Mesothelial cell of epicardium (in vitro differentiated cells): ENCODE results near the gene ENPP6. TPM values are rescaled to one million over a fixed set of nuclear protein-coding genes. Genes with fewer than 3 reads are reported as not detected.

Experiments used
- DNase-seq, 2 experiments: peaks; one replicate each; pipeline ENCODE4 v3.0.0; 2021; ENCODE audit warnings: low spot score in 2 of 2; ENCODE audit not compliant: unreplicated experiment in 2 of 2
- H3K27ac Mint-ChIP-seq: 2 replicates; pipeline ENCODE4 v1.8.0; 2021; ENCODE audit warnings: mixed read lengths
- H3K27me3 Mint-ChIP-seq: 2 replicates; pipeline ENCODE4 v1.8.0; 2021; ENCODE audit warnings: low read depth, mixed read lengths
- H3K36me3 Mint-ChIP-seq: 2 replicates; pipeline ENCODE4 v1.8.0; 2021; ENCODE audit warnings: mixed read lengths
- H3K4me1 Mint-ChIP-seq: 2 replicates; pipeline ENCODE4 v1.8.0; 2021; ENCODE audit warnings: mixed read lengths
- H3K4me3 Mint-ChIP-seq: 2 replicates; pipeline ENCODE4 v1.8.0; 2021; ENCODE audit warnings: mild to moderate bottlenecking, moderate library complexity, mixed read lengths
- H3K9me3 Mint-ChIP-seq: 2 replicates; pipeline ENCODE4 v1.8.0; 2021; ENCODE audit warnings: mixed read lengths
- total RNA-seq: library from RNA; stranded (reverse); gene quantifications from 3 replicates; pipeline ENCODE4 v1.2.1, GENCODE V29; 2021
- TF ChIP-seq, protein P1 (sequence below): fragments of 200-600 bp; sonication (generic); IDR thresholded peaks from one replicate; pipeline ENCODE4 v1.5.0; 2021; ENCODE audit warnings: antibody characterized with exemption; ENCODE audit not compliant: unreplicated experiment

The ENPP6 gene
- total RNA-seq, 1 donor from 2014 or later: 0.11 TPM

DNA sequence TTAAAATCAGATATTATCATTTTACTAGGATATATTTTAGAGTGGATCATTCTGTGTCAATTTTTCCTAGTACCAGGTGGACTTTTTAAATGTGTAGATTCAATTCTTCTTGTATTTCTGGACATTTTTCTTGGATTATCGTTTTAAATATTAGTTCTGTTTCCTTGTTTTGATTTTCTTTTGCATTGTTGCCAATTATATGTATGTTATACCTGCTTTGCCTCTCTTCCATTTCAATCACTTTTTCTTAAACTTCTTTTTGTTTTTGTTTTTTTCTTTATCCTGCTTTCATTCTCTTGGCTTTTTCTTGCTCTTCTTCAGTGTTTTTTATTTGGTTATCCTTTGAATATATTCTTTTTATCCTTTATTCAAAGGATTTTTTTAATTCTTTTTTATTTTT, 171.5 kb downstream of the ENPP6 start:
- H3K36me3 Mint-ChIP-seq: peaks cover 73% of the 10 kb centered on the region
- TF ChIP-seq, protein P1, sequence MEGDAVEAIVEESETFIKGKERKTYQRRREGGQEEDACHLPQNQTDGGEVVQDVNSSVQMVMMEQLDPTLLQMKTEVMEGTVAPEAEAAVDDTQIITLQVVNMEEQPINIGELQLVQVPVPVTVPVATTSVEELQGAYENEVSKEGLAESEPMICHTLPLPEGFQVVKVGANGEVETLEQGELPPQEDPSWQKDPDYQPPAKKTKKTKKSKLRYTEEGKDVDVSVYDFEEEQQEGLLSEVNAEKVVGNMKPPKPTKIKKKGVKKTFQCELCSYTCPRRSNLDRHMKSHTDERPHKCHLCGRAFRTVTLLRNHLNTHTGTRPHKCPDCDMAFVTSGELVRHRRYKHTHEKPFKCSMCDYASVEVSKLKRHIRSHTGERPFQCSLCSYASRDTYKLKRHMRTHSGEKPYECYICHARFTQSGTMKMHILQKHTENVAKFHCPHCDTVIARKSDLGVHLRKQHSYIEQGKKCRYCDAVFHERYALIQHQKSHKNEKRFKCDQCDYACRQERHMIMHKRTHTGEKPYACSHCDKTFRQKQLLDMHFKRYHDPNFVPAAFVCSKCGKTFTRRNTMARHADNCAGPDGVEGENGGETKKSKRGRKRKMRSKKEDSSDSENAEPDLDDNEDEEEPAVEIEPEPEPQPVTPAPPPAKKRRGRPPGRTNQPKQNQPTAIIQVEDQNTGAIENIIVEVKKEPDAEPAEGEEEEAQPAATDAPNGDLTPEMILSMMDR: no peak
- no peak for DNase-seq
- no peaks in the 10 kb centered on the region for H3K27me3 Mint-ChIP-seq
- H3K9me3 Mint-ChIP-seq: peaks cover 60% of the 10 kb centered on the region
- H3K27ac Mint-ChIP-seq: no peak overlapping the region
- H3K4me1 Mint-ChIP-seq: no peaks in the 10 kb centered on the region
- no peak overlapping the region for H3K4me3 Mint-ChIP-seq

DNA sequence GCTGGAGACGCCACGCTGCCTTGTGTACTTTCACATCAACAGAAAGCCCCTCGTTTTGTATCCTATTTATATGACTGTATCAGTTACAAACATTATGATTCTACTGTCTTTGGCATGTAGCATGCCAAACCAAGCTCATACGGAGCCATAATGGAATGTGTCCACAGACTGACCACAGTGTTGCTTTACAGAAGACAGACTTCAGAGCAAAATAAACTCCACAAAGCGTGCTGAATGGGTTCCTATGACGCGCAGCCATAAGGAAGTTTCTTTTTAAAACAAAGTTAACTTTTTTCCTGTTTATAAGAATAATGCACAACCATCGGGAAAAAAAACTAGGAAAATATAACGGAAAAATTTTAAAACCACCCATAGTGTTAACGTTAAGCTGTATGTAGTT, 176.5 kb downstream of the ENPP6 start:
- peaks cover 37% of the 10 kb centered on the region for H3K9me3 Mint-ChIP-seq

DNA sequence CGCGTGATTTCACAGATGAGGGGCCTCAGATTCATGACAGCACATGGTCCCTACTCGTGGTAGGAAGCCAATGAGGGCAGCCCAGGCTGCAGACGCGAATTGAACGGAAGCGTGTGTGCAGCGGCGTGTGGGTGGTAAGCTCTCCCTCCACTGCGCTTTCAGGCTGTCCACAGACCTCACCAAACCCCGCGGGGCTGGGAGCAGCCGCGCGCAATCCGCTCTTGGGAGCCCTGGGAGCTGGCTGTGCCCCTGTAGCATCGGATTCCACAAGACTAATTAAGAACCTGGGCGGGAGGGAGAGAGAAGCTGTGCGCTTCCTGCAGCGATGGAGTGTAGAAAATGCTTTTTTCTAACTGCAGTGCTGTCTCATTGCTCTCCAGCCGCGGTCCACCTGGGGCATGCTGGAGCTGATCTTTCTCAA, 177.7 kb downstream of the ENPP6 start:
- no peak for DNase-seq
- peaks cover 28% of the 10 kb centered on the region for H3K9me3 Mint-ChIP-seq
- H3K36me3 Mint-ChIP-seq: peaks cover 29% of the 10 kb centered on the region
- H3K27me3 Mint-ChIP-seq: no peaks in the 10 kb centered on the region
- H3K27ac Mint-ChIP-seq: no peak overlapping the region
- TF ChIP-seq, protein P1: no peak
- H3K4me1 Mint-ChIP-seq: peaks cover 14% of the 10 kb centered on the region
- H3K4me3 Mint-ChIP-seq: peak overlapping the region; percentile 28

More for the DNA sequence above, 176.5 kb downstream of the ENPP6 start:
- TF ChIP-seq, protein P1: no peak
- H3K27me3 Mint-ChIP-seq: no peaks in the 10 kb centered on the region
- no peak overlapping the region for H3K4me3 Mint-ChIP-seq
- H3K36me3 Mint-ChIP-seq: peaks cover 40% of the 10 kb centered on the region
- no peak for DNase-seq
- no peak overlapping the region for H3K27ac Mint-ChIP-seq
- H3K4me1 Mint-ChIP-seq: peaks cover 14% of the 10 kb centered on the region
